HepG2 (cell line): ENCODE results near the gene DTX2. TPM values are rescaled to one million over a fixed set of nuclear protein-coding genes. Genes with fewer than 3 reads are reported as not detected.

Experiments used
- CENPT ChIP-seq: sonication (generic); formaldehyde crosslinking; IDR thresholded peaks from 2 replicates; pipeline ENCODE4 v1.8.0; 2022; ENCODE audit warnings: low read depth, mild to moderate bottlenecking, moderate library complexity, missing genetic modification reagents
- GATAD1 ChIP-seq: IDR thresholded peaks from 2 replicates; pipeline ENCODE4 v1.6.1; 2016; ENCODE audit warnings: missing genetic modification reagents, missing compliant biosample characterization
- HMG20B ChIP-seq: conservative IDR thresholded peaks from 2 replicates; pipeline ENCODE4 v1.6.1; 2016; ENCODE audit warnings: missing genetic modification reagents, missing compliant biosample characterization
- KDM2A ChIP-seq: sonication (generic); formaldehyde crosslinking; IDR thresholded peaks from 2 replicates; pipeline ENCODE4 v1.4.0; 2020; ENCODE audit warnings: low read depth, missing genetic modification reagents, borderline replicate concordance
- MED1 ChIP-seq: sonication (generic); formaldehyde crosslinking; IDR thresholded peaks from 2 replicates; pipeline ENCODE4 v1.4.0; 2020; ENCODE audit warnings: missing genetic modification reagents
- REPIN1 ChIP-seq: sonication (generic); formaldehyde crosslinking; IDR thresholded peaks from 2 replicates; pipeline ENCODE4 v1.8.0; 2022; ENCODE audit warnings: missing genetic modification reagents, low read depth, mild to moderate bottlenecking, borderline replicate concordance
- SKI ChIP-seq: fragments of 450-650 bp; IDR thresholded peaks from one replicate; pipeline ENCODE4 v1.6.1; 2018; ENCODE audit warnings: mild to moderate bottlenecking; ENCODE audit not compliant: partially characterized antibody
- SP2 ChIP-seq: sonication (generic); formaldehyde crosslinking; IDR thresholded peaks from 2 replicates; pipeline ENCODE4 v1.5.1; 2020; ENCODE audit warnings: mild to moderate bottlenecking, missing genetic modification reagents
- ZMAT3 ChIP-seq: sonication (generic); formaldehyde crosslinking; conservative IDR thresholded peaks from 2 replicates; pipeline ENCODE4 v1.7.0; 2021; ENCODE audit warnings: missing genetic modification reagents
- ZNF292 ChIP-seq: sonication (generic); formaldehyde crosslinking; IDR thresholded peaks from 2 replicates; pipeline ENCODE4 v1.8.1; 2022; ENCODE audit warnings: mild to moderate bottlenecking, low read depth, missing genetic modification reagents, borderline replicate concordance
- ZNF614 ChIP-seq: IDR thresholded peaks from 2 replicates; pipeline ENCODE4 v1.6.1; 2018; ENCODE audit warnings: missing biosample characterization, missing genetic modification reagents, inconsistent platforms, borderline replicate concordance
- ZNF746 ChIP-seq: sonication (generic); formaldehyde crosslinking; IDR thresholded peaks from 2 replicates; pipeline ENCODE4 v1.8.0; 2022; ENCODE audit warnings: mild to moderate bottlenecking, missing genetic modification reagents
- ZNF775 ChIP-seq: sonication (generic); formaldehyde crosslinking; IDR thresholded peaks from 2 replicates; pipeline ENCODE4 v1.4.0; 2020; ENCODE audit warnings: missing genetic modification reagents, mild to moderate bottlenecking, moderate library complexity, borderline replicate concordance
- ZNF800 ChIP-seq: sonication (generic); formaldehyde crosslinking; IDR thresholded peaks from 2 replicates; pipeline ENCODE4 v1.4.0; 2020; ENCODE audit warnings: missing genetic modification reagents
- polyA plus RNA-seq, 8 experiments: library from polyadenylated mRNA; depleted of rRNA in 3 of 8; stranded (reverse) in 7 of 8; unstranded in 1 of 8; fragments of >200 nt; fragmentation: Illumina TruSeq in 4 of 8; extraction: Trizol in 4 of 8; gene quantifications; 2 replicates each; pipeline versions ENCODE4 v1.2.1 to v1.2.3, GENCODE V29; 2011 to 2016; ENCODE audit warnings: low read depth in 4 of 8, missing spikeins in 1 of 8, mixed read lengths in 1 of 8; ENCODE audit not compliant: insufficient read depth in 1 of 8
- total RNA-seq, 5 experiments: library from RNA; depleted of rRNA; stranded (reverse); fragments of >200 nt; fragmentation: Illumina TruSeq; extraction: Trizol; gene quantifications; 2 replicates each; pipeline ENCODE4 v1.2.3, GENCODE V29; 2016; ENCODE audit warnings: low read depth in 1 of 5
- TF ChIP-seq, protein P1 (sequence below): sonication (generic); formaldehyde crosslinking; IDR thresholded peaks from 2 replicates; pipeline ENCODE4 v1.4.0; 2020; ENCODE audit warnings: mild to moderate bottlenecking, missing genetic modification reagents, borderline replicate concordance
- TF ChIP-seq, protein P2 (sequence below): sonication (generic); formaldehyde crosslinking; IDR thresholded peaks from 2 replicates; pipeline ENCODE4 v1.4.0; 2020; ENCODE audit warnings: missing genetic modification reagents
- TF ChIP-seq, protein P3 (sequence below): fragments of 450-650 bp; IDR thresholded peaks from 2 replicates; pipeline ENCODE4 v1.6.1; 2016
- TF ChIP-seq, protein P4 (sequence below): sonication (generic); formaldehyde crosslinking; IDR thresholded peaks from 2 replicates; pipeline ENCODE4 v1.8.1; 2023; ENCODE audit warnings: mild to moderate bottlenecking, missing genetic modification reagents, borderline replicate concordance
- TF ChIP-seq, protein P5 (sequence below): sonication (generic); formaldehyde crosslinking; IDR thresholded peaks from 2 replicates; pipeline ENCODE4 v1.5.0; 2020; ENCODE audit warnings: mild to moderate bottlenecking, low read depth, missing genetic modification reagents, borderline replicate concordance

DTX2 gene
- total and polyA plus RNA-seq, 2 of the 13 experiments (the other 11 are each of a cell fraction or from before 2014, with no cell fraction given): 5.5 to 6.2 TPM

GRCh38 chr7:76515999-76516443, 54.5 kb downstream of the DTX2 start (continued):
- TF ChIP-seq, protein P1, sequence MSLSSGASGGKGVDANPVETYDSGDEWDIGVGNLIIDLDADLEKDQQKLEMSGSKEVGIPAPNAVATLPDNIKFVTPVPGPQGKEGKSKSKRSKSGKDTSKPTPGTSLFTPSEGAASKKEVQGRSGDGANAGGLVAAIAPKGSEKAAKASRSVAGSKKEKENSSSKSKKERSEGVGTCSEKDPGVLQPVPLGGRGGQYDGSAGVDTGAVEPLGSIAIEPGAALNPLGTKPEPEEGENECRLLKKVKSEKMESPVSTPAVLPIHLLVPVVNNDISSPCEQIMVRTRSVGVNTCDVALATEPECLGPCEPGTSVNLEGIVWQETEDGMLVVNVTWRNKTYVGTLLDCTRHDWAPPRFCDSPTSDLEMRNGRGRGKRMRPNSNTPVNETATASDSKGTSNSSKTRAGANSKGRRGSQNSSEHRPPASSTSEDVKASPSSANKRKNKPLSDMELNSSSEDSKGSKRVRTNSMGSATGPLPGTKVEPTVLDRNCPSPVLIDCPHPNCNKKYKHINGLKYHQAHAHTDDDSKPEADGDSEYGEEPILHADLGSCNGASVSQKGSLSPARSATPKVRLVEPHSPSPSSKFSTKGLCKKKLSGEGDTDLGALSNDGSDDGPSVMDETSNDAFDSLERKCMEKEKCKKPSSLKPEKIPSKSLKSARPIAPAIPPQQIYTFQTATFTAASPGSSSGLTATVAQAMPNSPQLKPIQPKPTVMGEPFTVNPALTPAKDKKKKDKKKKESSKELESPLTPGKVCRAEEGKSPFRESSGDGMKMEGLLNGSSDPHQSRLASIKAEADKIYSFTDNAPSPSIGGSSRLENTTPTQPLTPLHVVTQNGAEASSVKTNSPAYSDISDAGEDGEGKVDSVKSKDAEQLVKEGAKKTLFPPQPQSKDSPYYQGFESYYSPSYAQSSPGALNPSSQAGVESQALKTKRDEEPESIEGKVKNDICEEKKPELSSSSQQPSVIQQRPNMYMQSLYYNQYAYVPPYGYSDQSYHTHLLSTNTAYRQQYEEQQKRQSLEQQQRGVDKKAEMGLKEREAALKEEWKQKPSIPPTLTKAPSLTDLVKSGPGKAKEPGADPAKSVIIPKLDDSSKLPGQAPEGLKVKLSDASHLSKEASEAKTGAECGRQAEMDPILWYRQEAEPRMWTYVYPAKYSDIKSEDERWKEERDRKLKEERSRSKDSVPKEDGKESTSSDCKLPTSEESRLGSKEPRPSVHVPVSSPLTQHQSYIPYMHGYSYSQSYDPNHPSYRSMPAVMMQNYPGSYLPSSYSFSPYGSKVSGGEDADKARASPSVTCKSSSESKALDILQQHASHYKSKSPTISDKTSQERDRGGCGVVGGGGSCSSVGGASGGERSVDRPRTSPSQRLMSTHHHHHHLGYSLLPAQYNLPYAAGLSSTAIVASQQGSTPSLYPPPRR (CRISPR knock-in tag): no peak
- TF ChIP-seq HMG20B (CRISPR knock-in tag): no peak
- no peak for TF ChIP-seq SKI
- 0 out of 2 replicates have a peak, but pooled peaks have one; percentile 37 for TF ChIP-seq MED1 (CRISPR knock-in tag)
- peak; percentile 84; the same call in 1 of the 2 replicates for TF ChIP-seq ZNF292
- TF ChIP-seq ZMAT3 (CRISPR knock-in tag): no peak
- TF ChIP-seq ZNF800 (CRISPR knock-in tag): no peak
- TF ChIP-seq, protein P2, sequence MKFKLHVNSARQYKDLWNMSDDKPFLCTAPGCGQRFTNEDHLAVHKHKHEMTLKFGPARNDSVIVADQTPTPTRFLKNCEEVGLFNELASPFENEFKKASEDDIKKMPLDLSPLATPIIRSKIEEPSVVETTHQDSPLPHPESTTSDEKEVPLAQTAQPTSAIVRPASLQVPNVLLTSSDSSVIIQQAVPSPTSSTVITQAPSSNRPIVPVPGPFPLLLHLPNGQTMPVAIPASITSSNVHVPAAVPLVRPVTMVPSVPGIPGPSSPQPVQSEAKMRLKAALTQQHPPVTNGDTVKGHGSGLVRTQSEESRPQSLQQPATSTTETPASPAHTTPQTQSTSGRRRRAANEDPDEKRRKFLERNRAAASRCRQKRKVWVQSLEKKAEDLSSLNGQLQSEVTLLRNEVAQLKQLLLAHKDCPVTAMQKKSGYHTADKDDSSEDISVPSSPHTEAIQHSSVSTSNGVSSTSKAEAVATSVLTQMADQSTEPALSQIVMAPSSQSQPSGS: no peak; the same call in 1 of the 2 replicates
- TF ChIP-seq ZNF614: peak; percentile 74; the same call in 1 of the 2 replicates
- TF ChIP-seq, protein P3, sequence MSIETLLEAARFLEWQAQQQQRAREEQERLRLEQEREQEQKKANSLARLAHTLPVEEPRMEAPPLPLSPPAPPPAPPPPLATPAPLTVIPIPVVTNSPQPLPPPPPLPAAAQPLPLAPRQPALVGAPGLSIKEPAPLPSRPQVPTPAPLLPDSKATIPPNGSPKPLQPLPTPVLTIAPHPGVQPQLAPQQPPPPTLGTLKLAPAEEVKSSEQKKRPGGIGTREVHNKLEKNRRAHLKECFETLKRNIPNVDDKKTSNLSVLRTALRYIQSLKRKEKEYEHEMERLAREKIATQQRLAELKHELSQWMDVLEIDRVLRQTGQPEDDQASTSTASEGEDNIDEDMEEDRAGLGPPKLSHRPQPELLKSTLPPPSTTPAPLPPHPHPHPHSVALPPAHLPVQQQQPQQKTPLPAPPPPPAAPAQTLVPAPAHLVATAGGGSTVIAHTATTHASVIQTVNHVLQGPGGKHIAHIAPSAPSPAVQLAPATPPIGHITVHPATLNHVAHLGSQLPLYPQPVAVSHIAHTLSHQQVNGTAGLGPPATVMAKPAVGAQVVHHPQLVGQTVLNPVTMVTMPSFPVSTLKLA: no peak
- TF ChIP-seq SP2 (CRISPR knock-in tag): no peak
- TF ChIP-seq, protein P4, sequence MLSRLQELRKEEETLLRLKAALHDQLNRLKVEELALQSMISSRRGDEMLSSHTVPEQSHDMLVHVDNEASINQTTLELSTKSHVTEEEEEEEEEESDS (CRISPR knock-in tag): no peak
- TF ChIP-seq, protein P5, sequence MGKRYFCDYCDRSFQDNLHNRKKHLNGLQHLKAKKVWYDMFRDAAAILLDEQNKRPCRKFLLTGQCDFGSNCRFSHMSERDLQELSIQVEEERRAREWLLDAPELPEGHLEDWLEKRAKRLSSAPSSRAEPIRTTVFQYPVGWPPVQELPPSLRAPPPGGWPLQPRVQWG: no peak
- TF ChIP-seq KDM2A (CRISPR knock-in tag): peak; percentile 76; the same call in 1 of the 2 replicates
- no peak; the same call in 1 of the 2 replicates for TF ChIP-seq ZNF746 (CRISPR knock-in tag)
- 0 out of 2 replicates have a peak, but pooled peaks have one; percentile 38 for TF ChIP-seq GATAD1
- TF ChIP-seq ZNF775 (CRISPR knock-in tag): no peak
- TF ChIP-seq CENPT (CRISPR knock-in tag): 0 out of 2 replicates have a peak, but pooled peaks have one; percentile 53
- 0 out of 2 replicates have a peak, but pooled peaks have one; percentile 27 for TF ChIP-seq REPIN1 (CRISPR knock-in tag)
